ENCODE results near the gene STAG3. TPM values are rescaled to one million over a fixed set of nuclear protein-coding genes. Genes with fewer than 3 reads are reported as not detected.
"Not testable (repeated sequence)": the region's sequence is repeated elsewhere in the genome, so short reads cannot be mapped to it uniquely, and the experiment has no call there.

Gene STAG3
- total RNA-seq, 1 experiment from 2014 or later, result 3.1 TPM

GRCh38 chr7:100217934-100218333, 40.2 kb downstream of the STAG3 start:
- H3K18ac ChIP-seq (ENCODE audit: insufficient read length, low read depth, low read length); H3T11ph ChIP-seq (ENCODE audit: low read length); H2BK5ac ChIP-seq (ENCODE audit: insufficient read length, low read length); H3K4me1 ChIP-seq (ENCODE audit: insufficient read depth, low read length); H4K5ac ChIP-seq (ENCODE audit: insufficient read length, low read depth, low read length); H3K4ac ChIP-seq (ENCODE audit: low read depth, low read length); H3K9me3 ChIP-seq (ENCODE audit: control insufficient read depth, low read depth, low read length); H3K14ac ChIP-seq (ENCODE audit: insufficient read depth, low read length); DNase-seq; H3K27ac ChIP-seq (ENCODE audit: insufficient read length, low read depth, low read length); H3K23me2 ChIP-seq (ENCODE audit: insufficient read length, low read depth, low read length, poor library complexity, severe bottlenecking); H4K8ac ChIP-seq (replicated peaks; ENCODE audit: insufficient read length, low read depth, low read length); H2BK15ac ChIP-seq (ENCODE audit: low read depth, low read length); H3K27ac Mint-ChIP-seq; H2AK5ac ChIP-seq (ENCODE audit: insufficient read length, low read length); H3K56ac ChIP-seq (ENCODE audit: insufficient read length, low read depth, low read length); H3K4me2 ChIP-seq (ENCODE audit: insufficient read depth, insufficient read length, low read length); H3K9ac ChIP-seq (ENCODE audit: extremely low read depth, insufficient read length, low read length); H4K20me1 ChIP-seq (ENCODE audit: control insufficient read depth, insufficient read depth, insufficient read length); H2BK12ac ChIP-seq (ENCODE audit: insufficient read length, low read depth, low read length); H2BK20ac ChIP-seq (ENCODE audit: low read depth, low read length, poor library complexity, severe bottlenecking); H3K79me2 ChIP-seq (ENCODE audit: insufficient read depth, low read length); H2BK120ac ChIP-seq (ENCODE audit: low read depth, low read length, poor library complexity, severe bottlenecking); H3K4me3 Mint-ChIP-seq; H4K91ac ChIP-seq (ENCODE audit: insufficient read length, low read depth, low read length); H2AFZ ChIP-seq (ENCODE audit: low read length); H3K79me1 ChIP-seq (ENCODE audit: insufficient read depth, low read depth, low read length, poor library complexity, severe bottlenecking); H3K23ac ChIP-seq (ENCODE audit: insufficient read length, low read depth, low read length); H3K9me3 Mint-ChIP-seq; H3K27me3 ChIP-seq (ENCODE audit: insufficient read depth, low read length): not testable (repeated sequence)
- TF ChIP-seq, protein P1, sequence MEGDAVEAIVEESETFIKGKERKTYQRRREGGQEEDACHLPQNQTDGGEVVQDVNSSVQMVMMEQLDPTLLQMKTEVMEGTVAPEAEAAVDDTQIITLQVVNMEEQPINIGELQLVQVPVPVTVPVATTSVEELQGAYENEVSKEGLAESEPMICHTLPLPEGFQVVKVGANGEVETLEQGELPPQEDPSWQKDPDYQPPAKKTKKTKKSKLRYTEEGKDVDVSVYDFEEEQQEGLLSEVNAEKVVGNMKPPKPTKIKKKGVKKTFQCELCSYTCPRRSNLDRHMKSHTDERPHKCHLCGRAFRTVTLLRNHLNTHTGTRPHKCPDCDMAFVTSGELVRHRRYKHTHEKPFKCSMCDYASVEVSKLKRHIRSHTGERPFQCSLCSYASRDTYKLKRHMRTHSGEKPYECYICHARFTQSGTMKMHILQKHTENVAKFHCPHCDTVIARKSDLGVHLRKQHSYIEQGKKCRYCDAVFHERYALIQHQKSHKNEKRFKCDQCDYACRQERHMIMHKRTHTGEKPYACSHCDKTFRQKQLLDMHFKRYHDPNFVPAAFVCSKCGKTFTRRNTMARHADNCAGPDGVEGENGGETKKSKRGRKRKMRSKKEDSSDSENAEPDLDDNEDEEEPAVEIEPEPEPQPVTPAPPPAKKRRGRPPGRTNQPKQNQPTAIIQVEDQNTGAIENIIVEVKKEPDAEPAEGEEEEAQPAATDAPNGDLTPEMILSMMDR (conservative IDR thresholded peaks at IDR 0.05), result peak; percentile 63
- H3K4me1 Mint-ChIP-seq, result peaks cover 7 to 20% of the 10 kb centered on the region in 2 experiments; a peak in 3 of 4 replicates
- no CpG with 5 or more reads among the region's 5 CpGs for WGBS (ENCODE audit: extremely low coverage, insufficient read length, low lambda C conversion rate)
- H3K27me3 Mint-ChIP-seq (ENCODE audit: low read depth), result peaks cover 29% of the 10 kb centered on the region
- peaks cover 2 to 10% (median 8%) of the 10 kb centered on the region in 3 experiments; a peak in 3 of 7 replicates for H3K36me3 Mint-ChIP-seq (ENCODE audit: insufficient read depth in 1 of 3, low read depth in 3 of 3)

All from H9 (cell line).